ENCODE measurements around the gene APOOL.

DNA sequence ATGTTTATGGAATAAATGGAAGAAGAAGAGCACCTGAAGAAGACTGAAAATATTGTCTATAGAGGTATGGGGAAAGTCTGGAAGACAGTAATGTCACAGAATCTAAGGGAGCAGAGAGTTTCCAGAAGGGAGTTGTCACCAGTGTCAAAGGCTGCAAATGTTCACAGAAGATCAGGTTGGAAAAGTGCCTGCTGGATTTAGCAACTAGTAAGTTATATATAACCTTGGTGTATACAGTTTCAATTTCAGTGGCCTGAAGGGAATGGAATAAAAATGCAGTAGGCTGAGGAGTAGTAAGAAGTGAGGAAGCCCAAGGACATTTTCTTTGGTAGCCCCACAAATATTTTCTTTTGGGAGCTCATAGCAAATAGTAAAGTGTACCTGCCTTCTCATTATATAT, 132.7 kb downstream of the APOOL start:
- no peak for TF ChIP-seq POLR2A (IDR thresholded peaks at IDR 0.05; ENCODE audit: extremely low read depth, insufficient read length)
- TF ChIP-seq, protein P1, sequence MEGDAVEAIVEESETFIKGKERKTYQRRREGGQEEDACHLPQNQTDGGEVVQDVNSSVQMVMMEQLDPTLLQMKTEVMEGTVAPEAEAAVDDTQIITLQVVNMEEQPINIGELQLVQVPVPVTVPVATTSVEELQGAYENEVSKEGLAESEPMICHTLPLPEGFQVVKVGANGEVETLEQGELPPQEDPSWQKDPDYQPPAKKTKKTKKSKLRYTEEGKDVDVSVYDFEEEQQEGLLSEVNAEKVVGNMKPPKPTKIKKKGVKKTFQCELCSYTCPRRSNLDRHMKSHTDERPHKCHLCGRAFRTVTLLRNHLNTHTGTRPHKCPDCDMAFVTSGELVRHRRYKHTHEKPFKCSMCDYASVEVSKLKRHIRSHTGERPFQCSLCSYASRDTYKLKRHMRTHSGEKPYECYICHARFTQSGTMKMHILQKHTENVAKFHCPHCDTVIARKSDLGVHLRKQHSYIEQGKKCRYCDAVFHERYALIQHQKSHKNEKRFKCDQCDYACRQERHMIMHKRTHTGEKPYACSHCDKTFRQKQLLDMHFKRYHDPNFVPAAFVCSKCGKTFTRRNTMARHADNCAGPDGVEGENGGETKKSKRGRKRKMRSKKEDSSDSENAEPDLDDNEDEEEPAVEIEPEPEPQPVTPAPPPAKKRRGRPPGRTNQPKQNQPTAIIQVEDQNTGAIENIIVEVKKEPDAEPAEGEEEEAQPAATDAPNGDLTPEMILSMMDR (IDR thresholded peaks at IDR 0.05; ENCODE audit: low read depth, low read length): no peak
- TF ChIP-seq, protein P2, sequence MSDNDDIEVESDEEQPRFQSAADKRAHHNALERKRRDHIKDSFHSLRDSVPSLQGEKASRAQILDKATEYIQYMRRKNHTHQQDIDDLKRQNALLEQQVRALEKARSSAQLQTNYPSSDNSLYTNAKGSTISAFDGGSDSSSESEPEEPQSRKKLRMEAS (IDR thresholded peaks at IDR 0.05; ENCODE audit: low read depth, low read length): no peak
